ENCODE measurements around the gene DGKI.

DNA sequence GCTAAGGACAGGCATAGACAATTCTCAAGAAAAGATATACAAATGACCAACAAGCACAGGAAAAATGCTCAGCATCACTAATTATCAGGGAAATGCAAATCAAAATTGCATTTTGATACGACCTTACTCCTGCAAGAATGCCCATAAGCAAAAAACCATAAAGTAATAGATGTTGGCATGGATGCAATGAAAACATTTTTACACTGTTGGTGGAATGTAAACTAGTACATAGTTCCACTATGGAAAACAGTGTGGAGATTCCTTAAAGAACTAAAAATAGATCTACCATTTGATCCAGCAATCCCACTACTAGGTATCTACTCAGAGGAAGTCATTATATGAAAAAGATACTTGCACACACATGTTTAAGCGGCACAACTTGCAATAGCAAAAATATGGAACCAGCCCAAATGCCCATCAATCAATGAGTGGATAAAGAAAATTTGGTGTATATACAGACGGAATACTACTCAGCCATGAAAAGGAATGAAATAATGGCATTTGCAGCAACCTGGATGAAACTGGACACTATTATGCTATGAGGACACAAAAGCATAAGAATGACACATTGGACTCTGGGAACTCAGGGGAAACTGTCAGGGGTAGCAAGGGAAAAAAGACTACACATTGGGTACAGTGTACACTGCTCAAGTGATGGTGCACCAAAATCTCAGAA is 59.3 kb downstream of the DGKI start:
- TF ChIP-seq SP1 (IDR thresholded peaks at IDR 0.05) = no peak
- no peak for TF ChIP-seq SUZ12 (IDR thresholded peaks at IDR 0.05)
- no peak for TF ChIP-seq FOXK2 (IDR thresholded peaks at IDR 0.05)
- TF ChIP-seq BHLHE40 (IDR thresholded peaks at IDR 0.05; ENCODE audit: borderline replicate concordance) = no peak
- TF ChIP-seq, protein P1, sequence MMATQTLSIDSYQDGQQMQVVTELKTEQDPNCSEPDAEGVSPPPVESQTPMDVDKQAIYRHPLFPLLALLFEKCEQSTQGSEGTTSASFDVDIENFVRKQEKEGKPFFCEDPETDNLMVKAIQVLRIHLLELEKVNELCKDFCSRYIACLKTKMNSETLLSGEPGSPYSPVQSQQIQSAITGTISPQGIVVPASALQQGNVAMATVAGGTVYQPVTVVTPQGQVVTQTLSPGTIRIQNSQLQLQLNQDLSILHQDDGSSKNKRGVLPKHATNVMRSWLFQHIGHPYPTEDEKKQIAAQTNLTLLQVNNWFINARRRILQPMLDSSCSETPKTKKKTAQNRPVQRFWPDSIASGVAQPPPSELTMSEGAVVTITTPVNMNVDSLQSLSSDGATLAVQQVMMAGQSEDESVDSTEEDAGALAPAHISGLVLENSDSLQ (IDR thresholded peaks at IDR 0.05) = no peak
- TF ChIP-seq ZNF384 (IDR thresholded peaks at IDR 0.05) = no peak
- TF ChIP-seq HDGF (IDR thresholded peaks at IDR 0.05; ENCODE audit: borderline replicate concordance) = no peak
- no peak for TF ChIP-seq FOXA1 (IDR thresholded peaks at IDR 0.05)
- no peak for TF ChIP-seq FOXM1 (IDR thresholded peaks at IDR 0.05; ENCODE audit: borderline replicate concordance)
- no peak for TF ChIP-seq CTBP1 (IDR thresholded peaks at IDR 0.05; ENCODE audit: borderline replicate concordance)
- no peak for TF ChIP-seq TARDBP (IDR thresholded peaks at IDR 0.05)
- no peak for TF ChIP-seq NFRKB (IDR thresholded peaks at IDR 0.05)
- no peak for TF ChIP-seq ARNT (IDR thresholded peaks at IDR 0.05)
- no peak for TF ChIP-seq ELF4 (IDR thresholded peaks at IDR 0.05)
